D721Med (cell line): ENCODE results near the gene ARFGAP2.

ENCODE experiments used
- DNase-seq: peaks from one replicate; pipeline ENCODE4 v3.0.0; 2011; ENCODE audit warnings: low spot score; ENCODE audit not compliant: insufficient read length
- FAIRE-seq: peaks from 2 replicates; lab custom pipeline; 2011; peaks lifted over from hg19 to GRCh38; lab: Jason Lieb, UNC
- TF ChIP-seq, protein P1 (sequence below): IDR thresholded peaks from 2 replicates; pipeline ENCODE4 v1.5.1; 2012; ENCODE audit warnings: mild to moderate bottlenecking, control low read depth; ENCODE audit not compliant: insufficient read depth; ENCODE audit errors: missing control alignments

The ARFGAP2 gene

DNA sequence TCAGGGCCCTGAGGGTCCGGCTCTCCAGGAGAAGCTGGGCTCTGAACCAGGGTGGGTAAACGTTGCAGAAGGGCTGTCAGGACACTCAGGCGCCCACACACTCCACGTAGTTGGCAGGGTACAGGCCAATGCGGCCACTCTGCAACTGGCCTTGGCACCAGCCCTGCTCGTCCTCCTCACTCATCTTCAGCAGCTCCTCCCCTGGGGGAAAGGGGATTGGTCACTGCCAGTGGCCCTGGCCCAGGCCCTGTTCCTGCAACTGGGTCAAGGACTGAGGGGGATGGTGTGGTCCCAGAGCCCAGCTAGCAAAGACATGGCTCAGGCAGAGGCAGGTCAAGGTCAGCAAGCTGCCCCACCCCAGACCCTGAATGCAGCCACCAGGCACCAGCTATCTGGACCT lies 1.2 kb upstream of the ARFGAP2 start:
- FAIRE-seq (no peak), DNase-seq (no peak)
- TF ChIP-seq, protein P1, sequence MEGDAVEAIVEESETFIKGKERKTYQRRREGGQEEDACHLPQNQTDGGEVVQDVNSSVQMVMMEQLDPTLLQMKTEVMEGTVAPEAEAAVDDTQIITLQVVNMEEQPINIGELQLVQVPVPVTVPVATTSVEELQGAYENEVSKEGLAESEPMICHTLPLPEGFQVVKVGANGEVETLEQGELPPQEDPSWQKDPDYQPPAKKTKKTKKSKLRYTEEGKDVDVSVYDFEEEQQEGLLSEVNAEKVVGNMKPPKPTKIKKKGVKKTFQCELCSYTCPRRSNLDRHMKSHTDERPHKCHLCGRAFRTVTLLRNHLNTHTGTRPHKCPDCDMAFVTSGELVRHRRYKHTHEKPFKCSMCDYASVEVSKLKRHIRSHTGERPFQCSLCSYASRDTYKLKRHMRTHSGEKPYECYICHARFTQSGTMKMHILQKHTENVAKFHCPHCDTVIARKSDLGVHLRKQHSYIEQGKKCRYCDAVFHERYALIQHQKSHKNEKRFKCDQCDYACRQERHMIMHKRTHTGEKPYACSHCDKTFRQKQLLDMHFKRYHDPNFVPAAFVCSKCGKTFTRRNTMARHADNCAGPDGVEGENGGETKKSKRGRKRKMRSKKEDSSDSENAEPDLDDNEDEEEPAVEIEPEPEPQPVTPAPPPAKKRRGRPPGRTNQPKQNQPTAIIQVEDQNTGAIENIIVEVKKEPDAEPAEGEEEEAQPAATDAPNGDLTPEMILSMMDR, result no peak

DNA sequence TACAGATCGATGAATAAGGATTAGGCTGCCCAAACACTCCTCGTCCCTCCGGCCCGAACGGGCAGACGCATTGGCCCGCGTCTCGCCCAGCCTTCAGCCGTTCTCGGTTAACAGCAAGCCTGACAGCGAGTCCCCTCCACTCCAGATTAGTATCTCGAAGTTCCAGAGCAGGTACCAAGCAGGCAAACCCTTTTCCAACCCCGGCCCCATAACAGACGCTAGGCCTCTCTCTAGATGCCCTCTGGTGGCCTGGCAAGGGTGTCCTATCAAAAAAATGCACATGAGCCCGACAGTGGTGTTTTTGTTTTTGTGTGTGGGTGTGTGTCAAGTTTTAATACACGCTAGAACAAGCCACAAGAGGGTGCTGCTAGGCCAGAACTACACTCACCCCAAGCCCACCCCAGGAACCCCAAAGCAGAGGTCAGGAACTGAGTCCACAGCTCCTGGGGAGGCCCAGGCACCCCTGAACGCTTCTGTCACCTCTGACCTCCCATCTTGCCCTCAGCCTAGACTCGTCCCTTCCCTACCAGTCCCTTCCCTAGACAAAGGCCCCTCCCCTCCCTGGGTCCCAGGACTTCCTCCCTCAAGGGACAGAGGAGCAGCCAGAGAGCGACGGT lies 658 bp upstream of the ARFGAP2 start:
- TF ChIP-seq, protein P1, result peak; percentile 51
- no peak for FAIRE-seq
- no peak for DNase-seq

DNA sequence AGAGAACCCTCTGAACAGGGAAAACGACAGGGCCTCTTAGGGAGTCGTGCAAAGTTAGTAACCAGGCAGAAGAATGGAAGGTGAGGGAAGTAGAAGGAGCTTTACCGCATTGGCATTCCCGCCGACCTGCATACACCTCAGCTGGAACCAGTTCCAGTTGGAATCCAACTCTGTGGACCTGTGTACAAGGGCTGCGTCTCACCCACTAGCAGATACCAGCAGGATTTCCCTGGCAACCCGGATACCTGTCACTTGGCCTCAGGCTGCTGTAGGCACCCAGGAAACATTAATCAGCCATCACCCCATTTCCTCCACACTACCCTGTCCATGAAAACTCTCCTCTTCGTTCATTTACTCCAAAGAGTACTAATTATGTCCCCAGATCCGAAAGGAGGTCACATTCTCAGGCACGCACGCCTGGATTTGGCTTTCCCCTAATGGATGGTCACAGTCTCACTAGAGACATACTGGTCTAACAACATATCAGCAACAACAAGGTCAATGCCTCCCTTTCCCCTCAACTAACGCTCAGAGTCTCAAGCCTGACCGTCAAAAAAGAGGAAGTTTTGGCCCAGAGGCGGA lies 842 bp downstream of the ARFGAP2 start:
- FAIRE-seq (no peak), DNase-seq (no peak)
- TF ChIP-seq, protein P1, result no peak

DNA sequence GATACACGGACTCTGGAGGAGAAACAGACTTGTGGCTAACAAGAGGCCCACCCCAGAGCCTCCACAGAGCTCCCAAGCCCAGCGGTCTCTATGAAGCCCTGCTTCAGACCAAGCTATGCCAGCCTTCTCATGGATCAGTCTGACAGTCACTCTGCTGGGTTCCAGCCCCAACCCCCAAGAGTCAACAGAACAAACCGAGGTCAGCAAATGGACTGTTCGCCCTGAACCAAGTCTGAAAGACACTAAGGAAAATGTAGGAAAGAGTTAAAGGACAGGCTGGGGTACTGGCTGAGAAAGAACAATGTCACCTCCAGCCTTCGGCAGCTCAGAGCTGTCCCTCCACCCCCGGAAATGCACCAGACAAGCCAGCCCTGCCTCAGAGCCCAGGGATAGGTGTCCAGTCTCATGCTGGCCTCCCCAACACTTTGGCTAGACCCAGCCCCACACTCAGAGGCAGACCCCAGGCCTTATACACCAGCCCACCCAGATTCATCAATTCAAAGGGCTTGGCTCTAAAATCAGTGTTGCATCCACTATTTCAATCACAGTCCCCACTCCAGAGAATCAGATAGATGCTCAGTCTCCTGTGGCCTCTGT lies 3.8 kb downstream of the ARFGAP2 start:
- TF ChIP-seq, protein P1, result no peak
- FAIRE-seq (no peak), DNase-seq (no peak)

DNA sequence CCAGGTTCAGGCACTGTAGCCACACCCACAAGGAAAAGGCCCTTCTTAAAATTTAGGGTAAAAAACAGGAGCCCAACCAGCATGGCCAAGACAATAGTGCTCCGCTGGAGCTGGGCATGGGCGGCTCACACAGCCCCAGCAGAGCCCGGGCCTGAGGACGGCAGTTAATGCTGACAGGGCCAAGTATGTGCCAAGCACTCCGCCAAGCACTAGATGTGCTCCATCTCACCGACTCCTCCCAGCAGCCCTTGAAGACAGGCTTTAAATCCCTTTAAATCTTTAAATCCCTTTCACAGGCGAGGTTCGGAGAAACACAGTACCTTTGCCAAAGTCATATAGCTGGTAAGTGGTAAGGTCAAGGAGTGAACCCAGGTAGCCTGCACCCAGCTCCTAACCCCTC lies 4.8 kb downstream of the ARFGAP2 start:
- TF ChIP-seq, protein P1, result no peak
- FAIRE-seq (no peak), DNase-seq (peak; percentile 85)

DNA sequence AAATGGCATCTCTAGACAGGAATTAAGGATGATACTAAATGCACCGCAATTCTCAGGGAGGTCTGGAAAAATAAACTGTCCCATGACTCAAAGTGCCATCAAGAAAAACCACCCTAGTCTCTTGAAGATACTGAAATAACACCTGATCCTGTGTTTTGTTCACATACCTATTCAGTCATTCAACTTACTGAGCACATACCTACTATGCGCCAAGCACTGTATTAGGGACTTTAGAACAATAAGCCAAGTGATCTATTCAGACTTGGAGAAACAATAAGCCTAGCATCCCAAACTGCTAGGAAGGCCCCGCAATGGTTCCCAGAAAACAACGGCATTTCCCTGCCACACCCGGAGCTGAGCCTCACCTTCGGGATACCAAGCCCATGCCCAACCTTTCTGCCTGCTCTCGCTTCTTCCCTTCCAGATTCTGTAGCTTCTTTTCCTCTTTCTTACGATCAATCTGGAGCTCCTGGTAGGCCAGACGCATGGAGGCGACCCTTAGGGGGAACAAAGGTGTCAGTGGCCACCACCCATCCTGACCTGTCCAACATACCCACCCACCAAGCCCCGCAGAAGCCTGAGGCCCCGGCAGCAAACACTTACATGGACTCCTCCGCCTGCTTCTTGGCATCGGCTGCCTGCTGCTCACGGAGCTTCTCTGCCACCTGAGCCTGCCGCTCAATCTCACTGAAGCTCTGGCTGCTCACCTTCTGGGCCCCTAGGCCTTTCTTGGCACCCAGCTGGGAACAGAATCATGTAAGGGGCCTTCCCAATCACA lies 5.4 kb downstream of the ARFGAP2 start:
- DNase-seq, result no peak
- no peak for FAIRE-seq
- TF ChIP-seq, protein P1, result no peak
